Upper lobe of right lung (tissue), 1 donor: ENCODE measurements around the gene THSD4. TPM values are rescaled to one million over a fixed set of nuclear protein-coding genes. Genes with fewer than 3 reads are reported as not detected.

Experiments used
- ATAC-seq: fragments of 200-7000 bp; cut with Tn5 transposase; one replicate; pipeline ENCODE4 v1.9.1; 2020; ENCODE audit warnings: mild to moderate bottlenecking, moderate library complexity
- DNase-seq: peaks from one replicate; pipeline ENCODE4 v3.0.0-alpha.2; 2020
- H3K27ac ChIP-seq: fragments of 200-600 bp; one replicate; pipeline ENCODE4 v1.8.0; 2022
- H3K27me3 ChIP-seq: fragments of 200-600 bp; one replicate; pipeline ENCODE4 v1.8.0; 2022; ENCODE audit warnings: mild to moderate bottlenecking
- H3K36me3 ChIP-seq: fragments of 200-600 bp; one replicate; pipeline ENCODE4 v1.8.0; 2022
- H3K4me1 ChIP-seq: fragments of 200-600 bp; one replicate; pipeline ENCODE4 v1.8.0; 2022
- H3K4me3 ChIP-seq: fragments of 200-600 bp; one replicate; pipeline ENCODE4 v1.8.0; 2022; ENCODE audit warnings: mild to moderate bottlenecking
- H3K9me3 ChIP-seq: fragments of 200-600 bp; one replicate; pipeline ENCODE4 v1.8.0; 2022
- intact Hi-C: fragments of 100-400 bp; cut with DNase I; formaldehyde crosslinking; loops from one replicate; pipeline ENCODE4 v1.11.0; 2022
- total RNA-seq: library from RNA; stranded (reverse); fragmentation: NEBNext Ultra II Directional; extraction: Animal tissue kit (Norgen Biotek cat#: 25700); gene quantifications from one replicate; pipeline ENCODE4 v1.2.1, GENCODE V29; 2021
- TF ChIP-seq, protein P1 (sequence below): fragments of 200-600 bp; IDR thresholded peaks from one replicate; pipeline ENCODE4 v1.8.0; 2022; ENCODE audit warnings: antibody characterized with exemption
- donor health status: DM: no; HTN: yes; CAD: no; lungs with severe emphysema.

THSD4 gene
- total RNA-seq, 1 donor from 2014 or later = 25.6 TPM

DNA sequence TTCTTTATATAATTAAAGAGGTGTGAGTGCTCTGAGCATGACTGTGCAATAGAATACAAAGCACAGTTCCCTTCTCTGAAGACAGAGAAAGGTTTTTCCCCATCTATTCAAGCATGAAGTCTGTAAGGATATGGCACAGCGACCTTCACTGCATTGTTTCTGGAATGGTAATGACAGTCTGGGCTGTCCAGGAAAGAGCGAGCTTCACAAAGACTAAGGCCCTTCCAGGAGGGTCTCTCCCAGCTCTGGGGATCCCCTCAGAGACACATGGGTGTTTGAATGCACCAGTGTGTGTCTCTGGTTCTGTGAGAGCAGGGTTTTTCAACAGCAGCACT, 515.2 kb downstream of the THSD4 start:
- intact Hi-C loops = no loop called here
- TF ChIP-seq, protein P1, sequence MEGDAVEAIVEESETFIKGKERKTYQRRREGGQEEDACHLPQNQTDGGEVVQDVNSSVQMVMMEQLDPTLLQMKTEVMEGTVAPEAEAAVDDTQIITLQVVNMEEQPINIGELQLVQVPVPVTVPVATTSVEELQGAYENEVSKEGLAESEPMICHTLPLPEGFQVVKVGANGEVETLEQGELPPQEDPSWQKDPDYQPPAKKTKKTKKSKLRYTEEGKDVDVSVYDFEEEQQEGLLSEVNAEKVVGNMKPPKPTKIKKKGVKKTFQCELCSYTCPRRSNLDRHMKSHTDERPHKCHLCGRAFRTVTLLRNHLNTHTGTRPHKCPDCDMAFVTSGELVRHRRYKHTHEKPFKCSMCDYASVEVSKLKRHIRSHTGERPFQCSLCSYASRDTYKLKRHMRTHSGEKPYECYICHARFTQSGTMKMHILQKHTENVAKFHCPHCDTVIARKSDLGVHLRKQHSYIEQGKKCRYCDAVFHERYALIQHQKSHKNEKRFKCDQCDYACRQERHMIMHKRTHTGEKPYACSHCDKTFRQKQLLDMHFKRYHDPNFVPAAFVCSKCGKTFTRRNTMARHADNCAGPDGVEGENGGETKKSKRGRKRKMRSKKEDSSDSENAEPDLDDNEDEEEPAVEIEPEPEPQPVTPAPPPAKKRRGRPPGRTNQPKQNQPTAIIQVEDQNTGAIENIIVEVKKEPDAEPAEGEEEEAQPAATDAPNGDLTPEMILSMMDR = no peak

DNA sequence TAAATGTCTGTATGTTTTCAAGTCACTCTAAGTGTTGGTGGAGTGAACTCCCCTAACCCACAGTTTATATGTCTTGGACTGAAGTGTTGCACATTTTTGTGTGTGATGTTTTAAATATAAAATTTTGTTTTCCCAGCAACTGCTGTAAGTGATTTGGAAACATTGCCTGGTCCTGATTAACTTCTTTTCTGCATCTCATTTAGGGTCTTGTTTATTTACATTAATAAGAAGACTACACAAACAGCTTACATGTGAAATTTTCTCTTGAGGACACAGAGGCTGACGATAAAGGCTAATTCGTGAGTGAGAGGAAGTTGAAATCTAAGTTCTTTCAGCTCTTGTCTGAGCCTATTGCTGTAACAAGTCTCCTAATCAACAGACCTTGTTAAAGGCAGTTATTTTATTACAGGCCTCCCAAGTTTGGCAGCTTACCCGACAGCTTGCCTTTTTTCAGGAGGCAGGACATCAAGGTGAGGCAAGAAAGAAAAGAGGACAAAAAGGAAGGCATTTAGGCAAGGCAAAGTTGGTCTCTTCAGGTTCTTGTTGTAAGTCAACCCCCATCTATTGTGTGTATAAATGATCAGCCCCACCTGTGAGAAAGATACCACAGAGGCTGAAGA, 517.4 kb downstream of the THSD4 start:
- ATAC-seq = no peak

More for the DNA sequence above, 515.2 kb downstream of the THSD4 start:
- no peaks in the 10 kb centered on the region for H3K4me1 ChIP-seq
- no peaks in the 10 kb centered on the region for H3K9me3 ChIP-seq
- no peaks in the 10 kb centered on the region for H3K36me3 ChIP-seq
- no peaks in the 10 kb centered on the region for H3K27me3 ChIP-seq
- no peak overlapping the region for H3K27ac ChIP-seq
- ATAC-seq = no peak
- DNase-seq = no peak
- no peak overlapping the region for H3K4me3 ChIP-seq

DNA sequence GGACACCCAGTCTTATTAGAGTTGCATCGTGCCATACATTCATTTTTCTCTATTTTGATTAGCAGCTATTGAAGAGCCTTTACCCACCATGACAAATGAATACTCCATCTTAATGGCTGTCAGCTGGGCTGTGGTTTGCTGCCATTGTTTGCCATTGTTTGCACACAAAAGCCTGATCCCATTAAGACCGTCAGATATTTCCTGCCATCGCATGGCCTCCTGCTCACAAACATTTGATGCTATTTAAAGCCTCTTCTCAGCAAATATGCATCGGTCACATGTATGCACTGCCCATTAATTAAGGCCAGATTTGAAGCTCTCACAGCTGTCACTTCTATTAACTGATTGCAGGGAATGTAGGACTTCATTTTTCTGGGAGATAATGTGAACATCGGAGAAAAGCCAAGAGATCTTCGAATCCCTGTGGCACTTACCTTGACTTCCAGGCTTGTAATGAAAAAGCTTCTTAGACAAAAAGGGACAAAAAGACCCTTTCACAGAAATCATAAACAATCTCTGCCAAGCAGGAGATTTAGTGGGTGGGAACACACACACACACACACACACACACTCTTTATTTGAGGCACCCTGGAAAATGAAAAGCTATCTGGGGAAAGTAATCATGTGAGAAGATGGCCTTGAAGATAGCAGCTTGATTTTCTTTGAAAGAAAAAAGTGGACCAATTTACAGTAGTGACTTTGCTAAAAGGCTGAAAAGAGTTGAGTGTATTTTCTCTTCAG, 519.7 kb downstream of the THSD4 start:
- DNase-seq = no peak
- TF ChIP-seq, protein P1 = no peak
- H3K4me3 ChIP-seq = no peak overlapping the region
- H3K27me3 ChIP-seq = no peaks in the 10 kb centered on the region
- H3K27ac ChIP-seq = no peak overlapping the region
- no peaks in the 10 kb centered on the region for H3K9me3 ChIP-seq
- intact Hi-C loops = no loop called here
- no peaks in the 10 kb centered on the region for H3K4me1 ChIP-seq
- H3K36me3 ChIP-seq = no peaks in the 10 kb centered on the region
- no peak for ATAC-seq

More for the DNA sequence above, 517.4 kb downstream of the THSD4 start:
- Histone ChIP-seq H3K4me1 (no peaks in the 10 kb centered on the region), H3K36me3 (no peaks in the 10 kb centered on the region), H3K4me3 (no peak overlapping the region), H3K27ac (no peak overlapping the region), H3K9me3 (no peaks in the 10 kb centered on the region), H3K27me3 (no peaks in the 10 kb centered on the region)
- TF ChIP-seq, protein P1 = no peak
- DNase-seq = no peak
- intact Hi-C loops = no loop called here

DNA sequence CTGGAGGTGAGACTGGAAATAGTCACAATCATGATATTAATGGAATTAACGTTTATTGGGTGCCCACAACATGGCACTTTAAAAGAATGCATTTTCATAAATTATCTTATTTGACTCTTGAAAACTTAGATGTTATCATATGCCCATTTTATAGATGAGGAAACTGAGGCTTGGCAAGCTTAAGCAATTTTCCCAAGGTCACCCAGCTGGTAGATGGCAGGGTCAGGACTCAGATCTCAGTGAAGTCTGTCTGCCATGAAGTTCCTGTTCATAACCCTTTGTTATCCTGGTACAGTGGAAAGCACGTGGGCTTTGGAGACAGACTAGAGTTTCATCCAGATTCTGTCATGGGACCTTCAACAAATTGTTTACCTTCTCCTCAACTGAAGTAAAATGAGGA, 520.5 kb downstream of the THSD4 start:
- Histone ChIP-seq H3K4me3 (no peak overlapping the region), H3K36me3 (no peaks in the 10 kb centered on the region), H3K4me1 (no peaks in the 10 kb centered on the region), H3K27ac (no peak overlapping the region), H3K9me3 (no peaks in the 10 kb centered on the region), H3K27me3 (no peaks in the 10 kb centered on the region)
- intact Hi-C loops = no loop called here
- ATAC-seq (no peak), DNase-seq (no peak)
- TF ChIP-seq, protein P1 = no peak

DNA sequence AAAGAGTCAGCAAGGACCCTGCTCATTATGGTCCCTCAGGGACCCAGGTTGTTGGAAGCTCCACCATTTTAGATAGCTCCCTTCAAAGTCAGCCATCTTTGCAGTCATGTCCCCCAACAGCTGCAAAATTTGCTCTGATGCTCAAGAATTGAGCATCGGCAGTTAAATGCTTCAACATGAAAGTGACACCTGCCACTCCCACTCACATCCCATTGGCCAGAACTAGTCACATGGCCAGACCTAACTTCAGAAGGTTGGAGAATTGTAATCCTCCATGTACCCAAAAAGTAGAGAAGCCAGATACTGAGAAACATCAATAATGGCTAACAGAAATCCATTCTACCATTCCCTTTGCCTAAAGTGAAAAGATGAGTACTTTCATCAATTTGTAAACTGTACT, 523.6 kb downstream of the THSD4 start:
- Histone ChIP-seq H3K27ac (no peak overlapping the region), H3K9me3 (no peaks in the 10 kb centered on the region), H3K4me1 (no peaks in the 10 kb centered on the region), H3K27me3 (no peaks in the 10 kb centered on the region), H3K4me3 (no peak overlapping the region), H3K36me3 (no peaks in the 10 kb centered on the region)
- TF ChIP-seq, protein P1 = no peak
- intact Hi-C loops = no loop called here
- ATAC-seq (no peak), DNase-seq (no peak)
